BLaER1 (cell line): ENCODE data around the gene P2RX4.
A peak's percentile ranks its signal among the peaks of the same experiment; 100 is the strongest.
"Not testable (repeated sequence)": the region's sequence is repeated elsewhere in the genome, so short reads cannot be mapped to it uniquely, and the experiment has no call there.

Experiments used
- H3K27ac ChIP-seq: shearing (Covaris generic); formaldehyde crosslinking; 2 replicates; pipeline ENCODE4 v1.8.1; 2022
- H3K27me3 ChIP-seq: shearing (Covaris generic); formaldehyde crosslinking; 2 replicates; pipeline ENCODE4 v1.8.1; 2022
- H3K36me3 ChIP-seq: shearing (Covaris generic); formaldehyde crosslinking; 2 replicates; pipeline ENCODE4 v1.8.1; 2022
- H3K4me1 ChIP-seq: shearing (Covaris generic); formaldehyde crosslinking; 2 replicates; pipeline ENCODE4 v1.8.1; 2022
- H3K4me2 ChIP-seq: shearing (Covaris generic); formaldehyde crosslinking; 2 replicates; pipeline ENCODE4 v1.8.1; 2022
- H3K4me3 ChIP-seq: shearing (Covaris generic); formaldehyde crosslinking; 2 replicates; pipeline ENCODE4 v1.8.1; 2022
- H3K9ac ChIP-seq: shearing (Covaris generic); formaldehyde crosslinking; 2 replicates; pipeline ENCODE4 v1.8.1; 2022
- H3K9me3 ChIP-seq: shearing (Covaris generic); formaldehyde crosslinking; 2 replicates; pipeline ENCODE4 v1.8.1; 2022
- H4K20me1 ChIP-seq: shearing (Covaris generic); formaldehyde crosslinking; 2 replicates; pipeline ENCODE4 v1.8.1; 2022
- Cebpa-rat ChIP-seq: shearing (Covaris generic); IDR thresholded peaks from 2 replicates; pipeline ENCODE4 v1.8.1; 2022

The P2RX4 gene

DNA sequence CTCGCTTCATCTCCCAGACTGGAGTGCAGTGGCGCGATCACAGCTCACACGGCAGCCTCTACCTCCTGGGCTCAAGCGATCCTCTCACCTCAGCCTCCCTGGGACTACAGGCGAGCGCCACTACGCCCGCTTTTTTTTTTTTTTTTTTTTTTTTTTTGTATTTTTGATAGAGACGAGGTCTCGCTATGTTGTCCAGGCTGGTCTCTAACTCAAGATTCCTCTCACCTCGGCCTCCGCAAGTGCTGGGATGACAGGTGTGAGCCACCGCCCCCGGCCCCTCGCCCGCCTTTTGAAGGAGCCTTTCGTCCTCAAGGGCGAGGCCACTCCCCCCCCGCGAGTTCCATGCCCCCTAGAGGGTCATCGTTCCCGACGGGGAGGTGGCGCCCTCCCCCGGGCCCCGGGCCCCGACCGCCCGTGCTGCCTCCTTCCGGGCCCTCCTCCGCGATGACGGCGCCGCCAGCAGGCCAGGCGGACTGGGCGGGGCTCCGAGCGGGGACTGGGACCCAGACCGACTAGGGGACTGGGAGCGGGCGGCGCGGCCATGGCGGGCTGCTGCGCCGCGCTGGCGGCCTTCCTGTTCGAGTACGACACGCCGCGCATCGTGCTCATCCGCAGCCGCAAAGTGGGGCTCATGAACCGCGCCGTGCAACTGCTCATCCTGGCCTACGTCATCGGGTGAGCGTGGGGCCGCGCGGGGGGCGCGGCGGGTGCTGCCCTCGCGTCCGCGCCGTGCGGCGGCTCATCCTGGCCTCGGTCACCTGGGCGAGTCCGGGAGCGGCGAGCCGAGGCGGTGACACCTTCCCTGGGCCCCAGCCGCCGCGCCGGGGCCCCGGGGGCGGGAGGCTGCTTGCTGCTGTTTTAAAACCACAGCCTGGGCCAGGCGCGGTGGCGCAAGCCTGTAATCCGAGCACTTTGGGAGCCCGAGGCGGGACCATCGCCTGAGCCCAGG is at the start of gene P2RX4:
P2RX4 (plus strand) TSS at position 506 of the 949 bp plus-strand sequence; CDS start at position 542, 36 bp downstream.
- no peaks in the 10 kb centered on the region for H3K9me3 ChIP-seq
- peak within 1 kb of the TSS; percentile 90 for H3K9ac ChIP-seq
- TF ChIP-seq Cebpa-rat, result no peak
- H3K4me1 ChIP-seq, result peaks cover 42% of the 10 kb centered on the region
- peak within 1 kb of the TSS; percentile 83 for H3K4me3 ChIP-seq
- H3K27me3 ChIP-seq, result no peaks in the 10 kb centered on the region
- H4K20me1 ChIP-seq, result no peaks in the 10 kb centered on the region
- H3K27ac ChIP-seq, result peak within 1 kb of the TSS; percentile 90
- H3K36me3 ChIP-seq, result 0 out of 2 replicates have a peak, but pooled peaks cover 12% of the 10 kb centered on the region
- peak within 1 kb of the TSS; percentile 84 for H3K4me2 ChIP-seq

DNA sequence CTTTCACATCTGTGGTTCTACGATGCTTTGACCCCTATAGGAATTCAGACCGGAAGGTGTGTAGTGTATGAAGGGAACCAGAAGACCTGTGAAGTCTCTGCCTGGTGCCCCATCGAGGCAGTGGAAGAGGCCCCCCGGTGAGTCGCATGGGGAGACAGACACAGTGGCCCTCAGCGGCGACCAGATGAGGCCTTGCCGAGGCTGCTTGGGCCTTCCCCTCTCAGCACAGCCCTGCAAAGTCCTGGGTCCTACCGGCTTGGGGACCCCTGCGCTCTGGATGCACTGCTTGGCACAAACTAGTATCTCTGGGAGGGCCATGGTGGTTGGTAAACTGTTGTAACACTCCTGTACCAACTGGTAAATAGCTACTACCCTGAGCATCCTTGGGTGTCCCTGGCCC is 47.5 kb upstream of the P2RX4 start:
- Histone ChIP-seq H4K20me1 (no peaks in the 10 kb centered on the region), H3K36me3 (peaks cover 33% of the 10 kb centered on the region), H3K4me2 (no peak overlapping the region), H3K27ac (no peak overlapping the region), H3K9me3 (peaks cover 11% of the 10 kb centered on the region), H3K9ac (no peak overlapping the region), H3K4me3 (no peak overlapping the region), H3K4me1 (no peaks in the 10 kb centered on the region), H3K27me3 (no peaks in the 10 kb centered on the region)
- no peak for TF ChIP-seq Cebpa-rat

GRCh38 chr12:121162985-121163384 is 46.9 kb upstream of the P2RX4 start:
- no peak overlapping the region for H3K4me3 ChIP-seq
- no peaks in the 10 kb centered on the region for H3K27me3 ChIP-seq
- H3K27ac ChIP-seq, result no peak overlapping the region
- no peak overlapping the region for H3K4me2 ChIP-seq
- TF ChIP-seq Cebpa-rat, result no peak
- H3K36me3 ChIP-seq, result peaks cover 32% of the 10 kb centered on the region
- H4K20me1 ChIP-seq, result no peaks in the 10 kb centered on the region
- peaks cover 5% of the 10 kb centered on the region for H3K9me3 ChIP-seq
- H3K4me1 ChIP-seq, result no peaks in the 10 kb centered on the region
- H3K9ac ChIP-seq, result no peak overlapping the region

GRCh38 chr12:121164839-121165238 is 45.1 kb upstream of the P2RX4 start:
- H3K36me3 ChIP-seq, result peaks cover 35% of the 10 kb centered on the region
- H3K9me3 ChIP-seq, H3K9ac ChIP-seq, H3K4me3 ChIP-seq, H4K20me1 ChIP-seq, H3K4me2 ChIP-seq, H3K27me3 ChIP-seq, H3K27ac ChIP-seq, H3K4me1 ChIP-seq: not testable (repeated sequence)

- no peak for TF ChIP-seq Cebpa-rat
- Histone ChIP-seq H3K27ac (no peak overlapping the region), H3K4me1 (no peaks in the 10 kb centered on the region), H3K9ac (no peak overlapping the region), H3K36me3 (peaks cover 35% of the 10 kb centered on the region), H3K9me3 (no peaks in the 10 kb centered on the region), H3K27me3 (no peaks in the 10 kb centered on the region), H4K20me1 (no peaks in the 10 kb centered on the region), H3K4me3 (no peak overlapping the region), H3K4me2 (no peak overlapping the region)
These were observed 44.6 kb upstream of the P2RX4 start for GRCh38 chr12:121165316-121165715.

GRCh38 chr12:121166356-121166755 is 43.6 kb upstream of the P2RX4 start:
- Histone ChIP-seq H3K27ac (no peak overlapping the region), H3K9me3 (no peaks in the 10 kb centered on the region), H3K36me3 (peaks cover 35% of the 10 kb centered on the region), H3K4me1 (no peaks in the 10 kb centered on the region), H3K27me3 (no peaks in the 10 kb centered on the region), H3K4me3 (no peak overlapping the region), H3K4me2 (no peak overlapping the region), H3K9ac (no peak overlapping the region), H4K20me1 (no peaks in the 10 kb centered on the region)
- no peak for TF ChIP-seq Cebpa-rat

DNA sequence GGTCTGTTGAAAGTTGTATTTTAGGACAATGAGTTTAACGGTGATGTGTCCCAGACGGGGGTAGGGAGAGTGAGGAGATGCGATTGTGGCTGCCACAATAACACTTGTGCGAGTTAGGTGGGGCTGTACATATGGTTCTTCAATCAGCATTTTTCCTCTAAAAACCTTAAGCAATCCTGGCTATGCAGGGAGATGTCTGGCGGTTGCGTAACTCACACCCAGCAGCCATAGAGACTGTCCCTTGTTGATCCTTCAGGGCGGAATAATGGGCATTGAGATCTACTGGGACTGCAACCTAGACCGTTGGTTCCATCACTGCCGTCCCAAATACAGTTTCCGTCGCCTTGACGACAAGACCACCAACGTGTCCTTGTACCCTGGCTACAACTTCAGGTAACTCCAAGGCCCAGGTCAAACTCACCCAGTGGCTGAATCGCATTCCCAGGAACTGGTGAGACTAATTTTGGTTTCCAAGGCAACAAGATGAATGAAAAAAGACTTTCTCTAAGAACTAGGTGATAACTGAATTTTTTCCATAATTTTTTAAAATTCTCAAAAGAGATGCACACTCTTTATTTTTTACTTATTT is 42.6 kb upstream of the P2RX4 start:
- Histone ChIP-seq H3K4me2 (no peak overlapping the region), H3K9me3 (no peaks in the 10 kb centered on the region), H3K9ac (no peak overlapping the region), H3K4me1 (no peaks in the 10 kb centered on the region), H3K27ac (no peak overlapping the region), H3K4me3 (no peak overlapping the region), H3K36me3 (peaks cover 32% of the 10 kb centered on the region), H3K27me3 (no peaks in the 10 kb centered on the region), H4K20me1 (no peaks in the 10 kb centered on the region)
- TF ChIP-seq Cebpa-rat, result 0 out of 2 replicates have a peak, but pooled peaks have one; percentile 50

GRCh38 chr12:121167951-121168350 is 42.0 kb upstream of the P2RX4 start:
- Histone ChIP-seq H3K9me3 (no peaks in the 10 kb centered on the region), H3K27me3 (no peaks in the 10 kb centered on the region), H3K27ac (no peak overlapping the region), H3K4me3 (no peak overlapping the region), H3K4me2 (no peak overlapping the region), H3K36me3 (peaks cover 31% of the 10 kb centered on the region), H4K20me1 (no peaks in the 10 kb centered on the region), H3K9ac (no peak overlapping the region), H3K4me1 (no peaks in the 10 kb centered on the region)
- TF ChIP-seq Cebpa-rat, result no peak

- Histone ChIP-seq H3K9me3 (no peaks in the 10 kb centered on the region), H3K27ac (no peak overlapping the region), H3K27me3 (no peaks in the 10 kb centered on the region), H3K4me3 (no peak overlapping the region), H4K20me1 (no peaks in the 10 kb centered on the region), H3K4me1 (no peaks in the 10 kb centered on the region), H3K4me2 (no peak overlapping the region), H3K36me3 (peaks cover 25% of the 10 kb centered on the region), H3K9ac (no peak overlapping the region)
- no peak for TF ChIP-seq Cebpa-rat
These were observed 39.8 kb upstream of the P2RX4 start for GRCh38 chr12:121170151-121170550.

DNA sequence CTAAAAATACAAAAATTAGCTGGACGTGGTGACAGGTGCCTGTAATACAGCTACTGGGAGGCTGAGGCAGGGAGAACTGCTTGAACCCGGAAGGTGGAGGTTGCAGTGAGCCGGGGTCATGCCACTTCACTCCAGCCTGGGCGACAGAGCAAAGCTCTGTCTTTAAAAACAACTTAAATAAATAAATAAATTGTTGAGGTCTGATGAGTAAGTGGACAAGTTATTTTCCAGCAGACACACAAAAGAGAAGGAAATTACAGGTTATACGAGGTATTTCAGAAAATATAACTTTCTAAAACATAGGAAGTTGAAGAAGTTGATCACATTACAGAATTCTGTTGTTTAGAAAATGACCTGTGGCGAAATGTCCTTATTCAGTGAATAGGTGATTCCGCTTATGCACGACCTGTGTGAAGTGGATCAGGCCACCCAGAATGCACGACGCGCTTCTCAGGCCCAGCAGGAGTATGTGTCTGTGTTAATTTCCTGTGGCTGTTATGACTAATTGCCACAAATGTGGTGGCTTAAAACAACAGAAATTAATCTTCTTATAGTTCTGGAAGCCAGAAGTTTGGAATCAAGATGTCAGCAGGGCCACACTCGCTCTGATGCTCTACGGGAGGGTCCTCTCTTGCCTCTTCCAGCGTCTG is 39.2 kb upstream of the P2RX4 start:
- Histone ChIP-seq H3K9me3 (no peaks in the 10 kb centered on the region), H3K4me3 (no peak overlapping the region), H3K27me3 (no peaks in the 10 kb centered on the region), H3K4me2 (no peak overlapping the region), H3K4me1 (peaks cover 6% of the 10 kb centered on the region), H3K9ac (no peak overlapping the region), H4K20me1 (no peaks in the 10 kb centered on the region), H3K36me3 (peaks cover 19% of the 10 kb centered on the region), H3K27ac (no peak overlapping the region)
- no peak for TF ChIP-seq Cebpa-rat
